ENCODE results near the gene RHBG.

DNA sequence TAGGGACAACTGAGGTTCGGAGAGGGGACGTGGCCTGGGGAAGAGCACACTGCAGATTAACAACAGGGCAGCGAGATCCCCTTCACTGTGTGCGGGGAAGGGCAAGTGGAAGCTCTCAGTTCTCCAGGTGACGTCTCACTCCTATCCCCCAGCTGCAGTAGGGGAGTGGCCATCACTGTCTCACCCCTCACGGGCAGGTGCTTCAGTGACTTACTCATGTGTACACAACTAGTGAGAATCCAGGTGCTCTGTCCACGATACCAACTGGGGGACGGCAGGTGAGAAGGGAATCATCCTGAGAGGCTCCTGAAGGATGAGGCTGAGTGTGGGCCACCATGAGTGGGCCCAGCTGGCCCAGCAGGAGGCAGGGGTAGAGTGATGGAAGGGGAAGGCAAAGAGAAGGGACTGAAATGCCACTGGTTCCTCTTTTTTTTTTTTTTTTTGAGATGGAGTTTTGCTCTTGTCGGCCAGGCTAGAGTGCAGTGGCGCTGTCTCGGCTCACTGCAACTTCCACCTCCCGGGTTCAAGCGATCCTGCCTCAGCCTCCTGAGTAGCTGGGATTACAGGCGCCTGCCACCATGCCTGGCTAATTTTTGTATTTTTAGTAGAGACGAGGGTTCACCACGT lies 25.9 kb downstream of the RHBG start:
- TF ChIP-seq, protein P1, sequence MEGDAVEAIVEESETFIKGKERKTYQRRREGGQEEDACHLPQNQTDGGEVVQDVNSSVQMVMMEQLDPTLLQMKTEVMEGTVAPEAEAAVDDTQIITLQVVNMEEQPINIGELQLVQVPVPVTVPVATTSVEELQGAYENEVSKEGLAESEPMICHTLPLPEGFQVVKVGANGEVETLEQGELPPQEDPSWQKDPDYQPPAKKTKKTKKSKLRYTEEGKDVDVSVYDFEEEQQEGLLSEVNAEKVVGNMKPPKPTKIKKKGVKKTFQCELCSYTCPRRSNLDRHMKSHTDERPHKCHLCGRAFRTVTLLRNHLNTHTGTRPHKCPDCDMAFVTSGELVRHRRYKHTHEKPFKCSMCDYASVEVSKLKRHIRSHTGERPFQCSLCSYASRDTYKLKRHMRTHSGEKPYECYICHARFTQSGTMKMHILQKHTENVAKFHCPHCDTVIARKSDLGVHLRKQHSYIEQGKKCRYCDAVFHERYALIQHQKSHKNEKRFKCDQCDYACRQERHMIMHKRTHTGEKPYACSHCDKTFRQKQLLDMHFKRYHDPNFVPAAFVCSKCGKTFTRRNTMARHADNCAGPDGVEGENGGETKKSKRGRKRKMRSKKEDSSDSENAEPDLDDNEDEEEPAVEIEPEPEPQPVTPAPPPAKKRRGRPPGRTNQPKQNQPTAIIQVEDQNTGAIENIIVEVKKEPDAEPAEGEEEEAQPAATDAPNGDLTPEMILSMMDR (IDR thresholded peaks at IDR 0.05), result no peak
- TF ChIP-seq ZFX (IDR thresholded peaks at IDR 0.05; ENCODE audit: borderline replicate concordance), result no peak

Measured in 22Rv1 (cell line).